Esophagus squamous epithelium (tissue), 5 donors: ENCODE results near the gene ZKSCAN3. TPM values are rescaled to one million over a fixed set of nuclear protein-coding genes. Genes with fewer than 3 reads are reported as not detected.

Source experiments
- DNase-seq: peaks from one replicate; lab custom pipeline; 2025; lab: John Stamatoyannopoulos, UW
- H3K27ac ChIP-seq, 4 donors: fragments of 200-600 bp; sonication (generic); one replicate each; pipeline ENCODE4 v1.5.1; 2016 to 2019; ENCODE audit warnings: mild to moderate bottlenecking in 1 of 4
- H3K27me3 ChIP-seq, 4 donors: fragments of 200-600 bp; sonication (generic); 1 replicate in 3 of 4; 2 replicates in 1 of 4; pipeline versions ENCODE4 v1.5.1 to v1.6.0; 2017 to 2021; ENCODE audit warnings: antibody characterized with exemption in 1 of 4
- H3K36me3 ChIP-seq, 3 donors: fragments of 200-600 bp; sonication (generic); one replicate each; pipeline ENCODE4 v1.5.1; 2016 to 2019
- H3K4me1 ChIP-seq, 3 donors: fragments of 200-600 bp; sonication (generic); one replicate each; pipeline ENCODE4 v1.5.1; 2017 to 2019
- H3K4me3 ChIP-seq, 4 donors: fragments of 200-600 bp; sonication (generic); 1 replicate in 3 of 4; 2 replicates in 1 of 4; pipeline ENCODE4 v1.5.1; 2016 to 2019; ENCODE audit warnings: mild to moderate bottlenecking in 2 of 4, moderate library complexity in 1 of 4
- H3K9me3 ChIP-seq, 3 donors: fragments of 200-600 bp; sonication (generic); one replicate each; pipeline ENCODE4 v1.5.1; 2016 to 2019
- POLR2A ChIP-seq, 4 donors: fragments of 450-650 bp; IDR thresholded peaks; one replicate each; pipeline ENCODE4 v1.6.1; 2017; ENCODE audit warnings: antibody characterized with exemption in 4 of 4, mild to moderate bottlenecking in 4 of 4, moderate library complexity in 3 of 4
- WGBS, 2 donors: methylation state at CpG; one replicate each; pipeline ENCODE4 v1.1.5; 2018; 5-methylcytosine and 5-hydroxymethylcytosine counted together
- intact Hi-C: fragments of 100-400 bp; cut with DNase I; formaldehyde crosslinking; loops from one replicate; pipeline ENCODE4 v1.15.0; 2022
- small RNA-seq, 4 donors: library from RNA; depleted of rRNA; stranded (forward); fragments of <200 nt; gene quantifications; one replicate each; pipeline ENCODE3, GENCODE V24; 2016
- total RNA-seq, 4 donors: library from RNA; depleted of rRNA; stranded (reverse); fragments of >200 nt; gene quantifications; one replicate each; pipeline ENCODE4 v1.1.0, GENCODE V29; 2016
- TF ChIP-seq, protein P1 (sequence below), 6 experiments: fragments of 450-650 bp in 4 of 6; fragments of 200-600 bp in 2 of 6; sonication (generic) in 2 of 6; IDR thresholded peaks; one replicate each; pipeline ENCODE4 v1.5.1; 2016 to 2019; ENCODE audit warnings: antibody characterized with exemption in 6 of 6, mild to moderate bottlenecking in 4 of 6, moderate library complexity in 4 of 6
- donor health status: DM: yes; HTN: yes; CAD: no.

ZKSCAN3 gene
- total RNA-seq, 4 donors from 2014 or later, result 1.1 to 2.9 (median 2.1) TPM

DNA sequence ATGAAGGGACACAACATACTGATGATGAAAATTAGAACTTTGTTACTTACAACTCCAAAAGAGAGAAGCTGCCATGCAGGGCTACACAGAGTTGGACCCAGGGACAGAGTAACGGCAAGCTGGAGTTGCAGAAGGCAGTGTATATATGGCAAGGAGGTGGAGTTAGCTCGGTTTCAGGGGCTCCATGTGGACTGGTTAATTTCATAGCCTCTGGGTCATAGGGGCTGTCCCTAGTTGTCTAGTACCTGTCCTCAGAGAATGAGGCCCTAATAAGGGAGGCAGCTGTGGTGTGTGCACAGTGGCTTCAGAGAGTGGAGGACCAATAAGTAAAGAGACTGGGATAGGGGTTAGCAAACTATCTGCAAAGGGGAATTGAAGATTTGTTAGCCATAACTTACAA is 57.7 kb downstream of the ZKSCAN3 start:
- H3K4me1 ChIP-seq, result no peaks in the 10 kb centered on the region
- H3K36me3 ChIP-seq, result no peaks in the 10 kb centered on the region
- WGBS, 2 donors, result 60 to 64% methylated on average over 2 of the region's 2 CpGs
- H3K9me3 ChIP-seq, result no peaks in the 10 kb centered on the region
- no peak for TF ChIP-seq POLR2A (IDR thresholded peaks at IDR 0.05)
- TF ChIP-seq, protein P1, sequence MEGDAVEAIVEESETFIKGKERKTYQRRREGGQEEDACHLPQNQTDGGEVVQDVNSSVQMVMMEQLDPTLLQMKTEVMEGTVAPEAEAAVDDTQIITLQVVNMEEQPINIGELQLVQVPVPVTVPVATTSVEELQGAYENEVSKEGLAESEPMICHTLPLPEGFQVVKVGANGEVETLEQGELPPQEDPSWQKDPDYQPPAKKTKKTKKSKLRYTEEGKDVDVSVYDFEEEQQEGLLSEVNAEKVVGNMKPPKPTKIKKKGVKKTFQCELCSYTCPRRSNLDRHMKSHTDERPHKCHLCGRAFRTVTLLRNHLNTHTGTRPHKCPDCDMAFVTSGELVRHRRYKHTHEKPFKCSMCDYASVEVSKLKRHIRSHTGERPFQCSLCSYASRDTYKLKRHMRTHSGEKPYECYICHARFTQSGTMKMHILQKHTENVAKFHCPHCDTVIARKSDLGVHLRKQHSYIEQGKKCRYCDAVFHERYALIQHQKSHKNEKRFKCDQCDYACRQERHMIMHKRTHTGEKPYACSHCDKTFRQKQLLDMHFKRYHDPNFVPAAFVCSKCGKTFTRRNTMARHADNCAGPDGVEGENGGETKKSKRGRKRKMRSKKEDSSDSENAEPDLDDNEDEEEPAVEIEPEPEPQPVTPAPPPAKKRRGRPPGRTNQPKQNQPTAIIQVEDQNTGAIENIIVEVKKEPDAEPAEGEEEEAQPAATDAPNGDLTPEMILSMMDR (IDR thresholded peaks at IDR 0.05), result no peak
- peaks cover 0 to 63% (median 0%) of the 10 kb centered on the region in 4 donors for H3K27me3 ChIP-seq
- no peak for DNase-seq
- no peak overlapping the region for H3K4me3 ChIP-seq
- no peak overlapping the region for H3K27ac ChIP-seq
- intact Hi-C loops, result no loop called here

DNA sequence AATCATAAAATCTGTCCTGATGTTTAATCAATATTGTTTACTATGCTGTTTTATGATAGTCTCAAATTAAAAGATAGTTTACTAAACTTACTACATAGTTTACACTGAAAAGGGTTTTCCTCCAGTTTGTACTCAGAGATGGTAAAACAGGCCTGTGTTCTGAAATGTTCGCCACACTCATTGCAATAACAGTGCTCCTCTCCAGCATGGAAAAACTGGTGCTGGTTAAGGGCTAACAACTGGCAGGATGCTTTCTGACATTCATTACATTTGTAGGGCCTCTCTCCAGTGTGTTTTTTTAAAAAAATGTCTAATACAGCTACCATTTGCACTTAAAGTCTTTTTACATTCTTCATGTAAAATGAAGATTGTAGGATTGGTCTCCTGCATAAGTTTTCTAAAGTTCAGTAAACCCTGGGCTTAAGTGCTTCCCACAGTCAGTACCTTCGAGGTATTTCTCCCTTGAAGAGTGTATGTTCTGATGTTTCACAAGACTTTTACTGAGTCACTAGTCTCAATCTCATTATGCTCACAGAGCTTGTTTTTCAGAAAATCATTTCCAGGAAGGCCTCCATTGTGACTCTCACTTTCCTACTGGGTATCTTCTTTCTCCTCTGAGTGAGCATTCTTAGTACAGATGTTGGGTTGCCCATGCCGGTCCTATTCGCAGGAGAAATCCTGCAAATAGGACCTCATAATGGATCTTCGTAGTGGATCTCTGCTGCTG is 58.5 kb downstream of the ZKSCAN3 start:
- Histone ChIP-seq H3K27ac (no peak overlapping the region), H3K4me3 (no peak overlapping the region), H3K36me3 (no peaks in the 10 kb centered on the region), H3K27me3 (peaks cover 0 to 66% (median 0%) of the 10 kb centered on the region in 4 donors), H3K4me1 (no peaks in the 10 kb centered on the region), H3K9me3 (no peaks in the 10 kb centered on the region)
- DNase-seq, result no peak
- intact Hi-C loops, result no loop called here
- TF ChIP-seq POLR2A (IDR thresholded peaks at IDR 0.05), result no peak
- TF ChIP-seq, protein P1 (IDR thresholded peaks at IDR 0.05), result no peak
- WGBS, 2 donors, result 69 to 82% methylated on average over 5 of the region's 5 CpGs

DNA sequence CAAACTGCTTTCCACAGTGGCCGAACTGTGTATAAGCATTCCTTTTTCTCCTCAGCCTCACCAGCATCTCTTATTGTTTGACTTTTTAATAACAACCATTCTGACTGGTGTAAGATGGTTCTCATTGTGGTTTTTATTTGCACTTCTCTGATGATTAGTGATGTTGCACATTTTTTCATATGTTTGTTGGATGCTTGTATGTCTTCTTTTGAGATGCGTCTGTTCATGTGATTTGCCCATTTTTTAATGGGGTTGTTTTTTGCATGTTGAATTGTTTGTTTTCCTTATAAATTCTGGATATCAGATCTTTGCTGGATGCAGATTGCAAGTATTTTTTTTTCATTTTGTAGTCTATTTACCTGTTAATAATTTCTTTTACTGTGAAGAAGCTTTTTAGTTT is 61.0 kb downstream of the ZKSCAN3 start:
- intact Hi-C loops, result no loop called here

DNA sequence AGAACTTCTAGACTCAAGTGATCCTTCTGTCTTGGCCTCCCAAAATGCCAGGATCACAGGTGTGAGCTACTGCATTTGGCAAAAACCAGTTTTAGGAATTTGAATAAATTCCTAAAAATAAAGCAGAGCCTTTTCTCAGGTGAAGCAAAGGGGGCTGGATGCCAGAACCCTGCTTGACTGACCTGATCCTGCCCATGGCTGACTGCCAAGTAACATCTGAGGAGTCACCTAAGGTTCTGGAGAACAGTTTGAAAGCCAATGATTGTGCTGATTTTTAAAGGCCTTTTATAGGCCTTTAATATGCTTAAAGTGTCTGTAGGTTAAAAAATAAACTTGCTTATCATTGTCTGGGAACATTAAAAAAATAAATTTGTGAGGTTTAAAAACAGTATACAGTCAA is 63.9 kb downstream of the ZKSCAN3 start:
- intact Hi-C loops, result no loop called here
- Histone ChIP-seq H3K27me3 (peaks cover 0 to 27% (median 0%) of the 10 kb centered on the region in 4 donors), H3K4me3 (no peak overlapping the region), H3K9me3 (no peaks in the 10 kb centered on the region), H3K27ac (no peak overlapping the region), H3K4me1 (no peaks in the 10 kb centered on the region), H3K36me3 (no peaks in the 10 kb centered on the region)
- DNase-seq, result no peak
- TF ChIP-seq, protein P1 (IDR thresholded peaks at IDR 0.05), result no peak
- no peak for TF ChIP-seq POLR2A (IDR thresholded peaks at IDR 0.05)

More for the DNA sequence above, 61.0 kb downstream of the ZKSCAN3 start:
- Histone ChIP-seq H3K27ac (no peak overlapping the region), H3K27me3 (peaks cover 0 to 50% (median 0%) of the 10 kb centered on the region in 4 donors), H3K4me1 (no peaks in the 10 kb centered on the region), H3K4me3 (no peak overlapping the region), H3K36me3 (no peaks in the 10 kb centered on the region), H3K9me3 (no peaks in the 10 kb centered on the region)
- DNase-seq, result no peak
- 95 to 97% methylated on average over 2 of the region's 2 CpGs for WGBS, 2 donors
- no peak for TF ChIP-seq POLR2A (IDR thresholded peaks at IDR 0.05)

Small RNA genes lying within 50 kb of the gene (small RNA-seq; reads per million reads assigned to genes)
- gene AL021997.1 (0 reads per million in 4 donors), gene AL021997.2 (0 reads per million in 4 donors), gene RNU2-45P (0 reads per million in 4 donors)

Other genes starting within 250 kb of the ZKSCAN3 start
- gene ZSCAN16, start 225.3 kb upstream of the ZKSCAN3 start, total RNA-seq, result 1 to 10 TPM; 2.8 to 4.4 (median 3.6) TPM
- gene ZKSCAN8, start 208.1 kb upstream of the ZKSCAN3 start, total RNA-seq, result 10 to 100 TPM in 1 of 4 donors, 1 to 10 TPM in 3; 2.2 to 17.5 (median 5.9) TPM
- 10 to 100 TPM in 1 of 4 donors, 1 to 10 TPM in 2, under 1 TPM in 1; 0.95 to 11.3 (median 3.4) TPM for gene ZSCAN9, start 124.7 kb upstream of the ZKSCAN3 start, total RNA-seq
- gene ZKSCAN4, start 97.7 kb upstream of the ZKSCAN3 start, total RNA-seq, result 1 to 10 TPM; 2.4 to 5.3 (median 3.3) TPM
- 1 to 10 TPM in 1 of 4 donors, under 1 TPM in 2, not detected in 1; 0.22 to 1.5 (median 0.70) TPM for gene NKAPL, start 90.7 kb upstream of the ZKSCAN3 start, total RNA-seq
- 10 to 100 TPM in 1 of 4 donors, 1 to 10 TPM in 3; 2.1 to 17.0 (median 3.4) TPM for gene ZSCAN26, start 82.8 kb upstream of the ZKSCAN3 start, total RNA-seq
- 1 to 10 TPM in 2 of 4 donors, under 1 TPM in 2; 0.61 to 3.1 (median 1.3) TPM for gene PGBD1, start 68.4 kb upstream of the ZKSCAN3 start, total RNA-seq
- gene ZSCAN31, start 13.8 kb upstream of the ZKSCAN3 start, total RNA-seq, result 10 to 100 TPM; 11.6 to 59.9 (median 19.4) TPM
- 1 to 10 TPM; 1.3 to 4.0 (median 2.2) TPM for gene ZSCAN12, start 49.8 kb downstream of the ZKSCAN3 start, total RNA-seq
- 1 to 10 TPM in 2 of 4 donors, under 1 TPM in 2; 0.35 to 1.1 (median 0.84) TPM for gene ZSCAN23, start 93.5 kb downstream of the ZKSCAN3 start, total RNA-seq
- gene GPX6, start 165.8 kb downstream of the ZKSCAN3 start, total RNA-seq, result not detected
- gene GPX5, start 175.9 kb downstream of the ZKSCAN3 start, total RNA-seq, result not detected